GM21786 (cell line): ENCODE measurements around the gene HPS1.

ENCODE experiments used
- ATAC-seq: cut with Tn5 transposase; IDR thresholded peaks from one replicate; pipeline ENCODE4 v1.9.1; 2021; ENCODE audit not compliant: unreplicated experiment

The HPS1 gene

DNA sequence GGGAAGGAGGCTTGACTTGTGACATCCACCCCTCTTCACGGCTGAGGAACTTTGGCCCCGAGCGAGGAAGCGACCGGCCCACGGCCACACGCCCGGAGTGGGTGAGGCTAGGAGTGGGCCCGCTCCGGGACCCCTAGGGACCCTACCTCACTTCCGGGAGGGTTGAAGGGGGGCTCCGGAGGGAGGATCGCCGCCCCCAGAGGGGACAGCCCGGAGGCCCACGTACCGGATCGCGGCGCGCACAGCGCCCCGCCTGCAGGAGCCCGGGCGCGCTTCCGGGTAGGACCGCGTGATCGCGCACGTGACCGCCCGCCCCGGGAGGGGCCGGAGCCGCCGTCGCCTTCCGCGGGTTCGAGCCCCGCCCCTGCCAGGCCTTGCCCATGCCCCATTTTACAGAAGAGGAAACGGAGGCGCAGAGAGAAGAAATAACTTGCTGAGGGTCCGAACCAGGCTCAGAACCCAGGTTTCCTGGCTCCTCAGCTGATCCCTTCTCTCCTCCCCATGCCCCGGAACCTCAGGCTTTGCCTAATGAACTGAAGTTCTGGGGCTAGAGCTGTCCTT, at the start of gene HPS1:
Gene HPS1 (minus strand): TSS at position 275 of the 561 bp plus-strand sequence. CDS start 3,695 bp downstream, outside the sequence.
- peak; percentile 79 for ATAC-seq

DNA sequence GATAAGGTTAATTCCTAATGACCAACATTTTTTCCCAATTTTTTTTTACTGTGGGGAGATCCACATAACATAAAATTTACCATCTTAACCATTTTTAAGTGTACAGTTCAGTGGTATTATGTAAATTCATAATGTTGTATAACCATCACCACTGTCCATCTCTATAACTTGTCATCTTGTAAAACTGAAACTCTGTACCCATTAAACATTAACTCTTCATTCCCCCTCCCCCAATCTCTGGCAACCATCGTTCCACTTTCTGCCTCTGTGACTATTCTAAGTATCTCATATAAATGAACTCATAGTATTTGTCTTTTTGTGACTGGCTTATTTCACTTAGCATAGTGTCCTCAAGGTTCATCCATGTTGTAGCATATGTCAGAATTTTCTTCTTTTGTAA, 46.0 kb upstream of the HPS1 start:
- no peak for ATAC-seq

DNA sequence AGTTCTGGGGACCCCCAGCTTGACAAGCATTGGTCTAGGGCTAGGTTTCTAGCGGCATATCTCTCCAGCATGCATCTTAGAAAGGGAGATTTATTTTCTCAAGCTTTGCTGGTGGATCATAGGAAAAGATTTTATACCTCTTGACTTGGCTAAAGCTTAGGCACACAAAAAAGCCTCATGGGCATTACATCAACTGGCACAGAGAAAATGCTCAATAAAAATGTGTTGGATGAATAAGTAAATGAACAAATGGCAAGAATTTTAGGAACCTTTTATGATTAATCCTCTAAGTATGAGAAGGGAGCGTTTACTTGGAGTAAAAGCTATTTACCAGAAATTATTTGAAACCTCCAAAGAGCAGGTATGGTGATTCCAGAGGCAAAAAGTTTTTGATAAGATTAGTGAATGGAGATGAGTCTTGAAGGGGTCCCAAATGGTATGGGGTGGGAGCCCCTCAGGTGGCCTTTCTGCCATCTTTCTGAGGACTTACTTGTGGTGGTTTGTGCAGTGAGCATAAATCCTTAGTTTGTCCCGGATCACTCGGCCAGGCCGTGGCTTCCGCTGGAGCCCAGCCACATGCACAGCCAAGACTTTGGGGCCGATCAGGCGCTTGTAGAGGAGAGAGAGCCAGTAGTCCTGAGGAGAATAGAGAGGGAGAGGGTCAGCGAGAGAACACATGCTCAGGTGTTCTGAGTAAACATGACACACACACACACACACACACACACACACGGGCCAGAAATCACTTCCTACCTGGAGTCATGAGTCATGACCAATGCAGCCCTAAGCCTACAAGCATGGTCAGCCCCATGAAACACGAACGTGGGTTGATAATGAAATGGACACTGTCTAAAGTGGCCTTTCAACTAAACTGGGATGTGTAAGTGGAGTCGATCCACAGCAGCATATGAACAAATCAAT, 43.1 kb upstream of the HPS1 start:
- no peak for ATAC-seq

DNA sequence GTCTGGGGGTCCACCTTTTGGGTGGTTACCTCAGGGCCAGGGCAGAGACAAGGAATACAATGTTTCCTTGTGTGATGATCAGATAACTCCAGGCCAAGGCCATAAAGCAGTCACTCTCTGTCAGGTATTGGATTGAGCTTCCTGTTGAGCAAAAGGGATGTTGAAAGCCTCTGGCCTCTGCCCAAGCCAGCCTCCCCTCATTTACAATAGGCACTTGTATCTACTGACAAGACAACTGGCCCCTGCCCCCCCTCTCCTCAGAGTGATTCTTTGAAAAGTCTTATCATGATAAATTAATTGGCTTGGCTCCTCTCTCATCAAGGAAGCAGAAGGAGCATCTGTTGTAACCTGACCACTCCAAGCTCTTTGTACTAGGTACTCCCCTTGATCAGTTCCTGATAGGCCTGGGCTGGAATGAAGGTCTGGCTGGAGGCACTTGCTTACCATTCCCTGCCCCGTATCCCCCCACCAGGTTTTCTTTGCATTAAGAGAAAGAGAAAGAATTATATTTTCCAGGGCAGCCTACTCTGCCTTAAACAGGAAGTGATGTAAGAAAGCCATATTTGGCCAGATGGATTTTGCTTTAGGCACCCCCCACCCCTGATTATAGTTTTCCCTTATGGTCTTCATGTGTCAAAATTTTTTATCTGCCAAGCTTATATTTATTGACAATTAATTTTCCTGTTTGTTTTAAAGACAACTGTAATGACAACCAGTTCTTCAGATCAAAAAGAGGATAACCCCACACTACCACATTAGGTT, 42.1 kb upstream of the HPS1 start:
- no peak for ATAC-seq

DNA sequence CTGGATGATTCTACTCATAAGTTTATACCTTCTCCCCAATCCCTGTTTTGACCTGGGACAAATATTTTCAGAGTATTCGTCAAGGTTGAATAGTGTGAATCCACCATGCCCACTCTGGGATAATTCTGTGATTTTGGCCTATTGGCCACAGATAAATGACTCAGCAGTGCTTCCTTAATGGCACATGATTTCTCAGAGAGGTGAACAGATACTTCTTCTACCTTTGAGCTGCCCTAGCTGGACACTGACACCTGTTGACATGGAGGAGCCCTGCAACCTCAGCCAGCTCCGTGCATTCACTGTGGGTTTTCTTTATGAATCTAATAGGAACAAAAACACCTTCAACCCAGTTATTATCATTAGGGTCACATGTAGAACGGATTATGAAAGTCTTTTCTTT, 40.9 kb upstream of the HPS1 start:
- ATAC-seq: no peak

DNA sequence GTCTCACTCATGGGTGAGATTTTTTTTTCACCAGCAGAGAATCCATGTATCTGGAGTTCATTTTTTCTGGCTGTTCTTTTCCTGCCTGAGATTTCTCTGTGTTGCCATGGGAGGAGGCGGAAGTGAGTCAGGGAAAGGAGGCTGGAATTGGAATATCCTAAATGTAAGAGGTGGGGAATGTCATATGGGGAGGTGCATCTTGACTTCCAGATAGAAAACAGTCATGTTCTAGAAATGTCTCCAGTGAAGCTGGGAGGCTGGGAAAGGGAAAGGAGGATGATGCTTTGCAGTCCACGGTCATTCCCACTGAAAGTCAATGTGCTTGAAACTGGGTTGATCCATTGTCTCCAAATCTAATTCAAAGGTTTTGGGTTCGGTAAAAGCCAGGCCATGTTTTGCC, 39.7 kb upstream of the HPS1 start:
- ATAC-seq: no peak

DNA sequence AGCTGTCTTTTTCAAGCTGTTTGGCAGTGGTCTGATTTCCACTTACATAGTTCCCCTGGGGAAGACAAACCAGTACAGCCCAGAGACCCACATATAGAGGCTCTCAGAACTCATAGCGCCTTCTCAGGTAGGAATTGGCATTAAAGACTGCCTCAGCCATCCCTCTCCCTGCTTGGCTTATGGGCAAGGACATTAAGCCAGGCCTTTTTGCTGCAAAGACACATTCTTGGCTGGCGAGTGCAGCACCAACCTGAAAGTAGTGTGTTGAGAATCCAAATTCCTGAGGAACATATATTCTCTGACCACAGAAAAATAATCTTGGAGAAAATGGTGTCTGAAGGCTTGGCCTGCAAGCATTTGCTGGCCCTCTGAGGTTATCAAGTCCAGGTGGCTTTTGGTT, 39.2 kb upstream of the HPS1 start:
- ATAC-seq: no peak

DNA sequence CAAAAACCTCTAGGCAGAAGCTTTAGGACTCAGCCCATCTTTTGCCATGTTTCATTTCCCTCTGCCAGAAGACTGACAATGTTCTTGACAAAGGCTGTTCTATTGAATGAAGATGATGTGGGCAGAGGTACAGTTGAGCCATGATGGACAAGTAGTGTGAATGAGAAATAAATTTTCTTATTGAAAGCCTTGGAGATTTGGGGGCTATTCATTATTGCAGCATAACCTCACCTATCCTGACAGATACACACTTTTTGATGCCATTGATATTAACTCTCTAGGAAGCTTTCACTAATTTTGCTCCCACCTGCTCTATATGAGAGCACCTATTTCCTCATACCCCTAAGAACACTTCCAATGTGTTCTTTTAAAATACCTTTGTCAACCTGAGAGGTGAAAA, 36.9 kb upstream of the HPS1 start:
- ATAC-seq: no peak

DNA sequence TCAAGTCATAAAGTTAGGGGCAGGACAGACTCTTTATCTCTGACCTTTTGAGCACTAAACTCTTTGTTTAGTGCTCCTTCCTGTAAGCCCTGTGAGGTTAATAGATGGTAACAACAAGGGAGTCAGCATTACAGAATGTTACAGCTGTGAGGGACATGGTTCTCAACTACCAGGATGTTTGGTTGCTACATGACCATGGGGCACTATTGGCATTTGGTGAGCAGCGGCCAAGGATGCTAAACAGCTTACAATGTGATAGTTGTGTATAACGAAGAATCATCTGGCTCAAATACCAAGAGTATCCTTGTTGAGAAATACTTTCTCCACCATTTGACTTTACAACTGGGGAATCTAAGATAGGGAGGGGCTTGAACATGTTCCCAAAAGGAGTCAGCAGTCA, 35.4 kb upstream of the HPS1 start:
- no peak for ATAC-seq

DNA sequence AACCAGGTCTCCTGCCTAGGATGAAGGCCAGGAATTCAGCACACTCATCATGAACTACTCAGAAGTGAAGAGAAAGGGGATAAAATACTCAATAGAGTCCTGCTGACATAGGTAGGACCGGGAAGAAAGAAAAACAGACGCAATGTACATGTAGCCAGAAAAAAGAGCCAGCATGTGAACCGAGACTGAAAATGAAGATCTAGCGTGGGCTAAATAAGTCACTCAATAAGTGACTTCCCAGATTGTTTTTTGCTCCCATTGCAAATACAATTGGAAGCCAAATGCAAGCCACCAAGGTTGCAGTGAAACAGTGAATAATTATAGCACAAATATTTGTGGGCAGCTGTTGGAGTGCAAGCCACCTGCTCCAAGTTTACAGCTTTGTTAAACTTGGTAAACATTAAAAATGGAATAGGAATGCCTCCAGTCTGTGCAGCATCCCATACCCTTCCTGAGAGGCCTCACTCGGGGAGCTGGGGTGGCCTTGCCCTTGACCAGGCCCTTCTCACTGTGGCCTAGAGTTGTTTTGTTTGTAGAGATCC, 34.7 kb upstream of the HPS1 start:
- no peak for ATAC-seq

DNA sequence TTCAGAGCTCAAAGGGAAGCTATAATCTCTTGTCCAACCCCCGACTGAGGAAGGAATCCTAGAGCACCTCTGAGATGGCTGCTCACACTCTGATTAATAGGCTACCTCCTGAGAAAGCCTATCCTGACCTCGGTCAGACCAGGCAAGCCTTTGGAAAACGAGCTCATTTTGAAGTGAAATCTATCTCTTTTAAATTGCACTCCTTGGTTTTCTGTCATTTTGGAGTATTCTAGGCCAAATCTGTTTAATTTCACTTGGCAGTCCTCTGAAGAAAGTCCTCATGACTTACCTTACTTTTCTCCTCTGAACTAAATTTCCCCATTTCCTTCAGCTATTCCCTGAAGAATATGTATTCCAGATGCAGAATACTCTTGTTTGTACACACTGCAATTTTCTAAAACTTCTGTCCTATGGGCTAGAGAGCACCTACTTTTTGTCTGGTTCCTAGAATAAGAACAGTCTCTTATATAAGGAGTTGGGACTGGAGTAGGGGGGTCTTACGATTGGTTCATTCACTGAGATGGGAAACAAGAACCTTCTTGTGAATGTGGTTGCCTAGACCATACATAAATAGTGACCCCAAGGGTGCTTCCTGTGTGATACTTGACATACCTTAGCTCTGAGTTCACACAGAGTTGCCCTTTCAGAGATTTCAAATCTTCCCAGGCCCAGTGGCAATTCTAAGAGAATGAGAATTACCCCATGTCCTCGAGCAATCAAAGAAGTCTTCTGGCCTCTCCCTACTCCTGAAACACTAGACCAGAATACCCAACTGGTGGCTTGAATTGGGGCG, 31.9 kb upstream of the HPS1 start:
- ATAC-seq: no peak

DNA sequence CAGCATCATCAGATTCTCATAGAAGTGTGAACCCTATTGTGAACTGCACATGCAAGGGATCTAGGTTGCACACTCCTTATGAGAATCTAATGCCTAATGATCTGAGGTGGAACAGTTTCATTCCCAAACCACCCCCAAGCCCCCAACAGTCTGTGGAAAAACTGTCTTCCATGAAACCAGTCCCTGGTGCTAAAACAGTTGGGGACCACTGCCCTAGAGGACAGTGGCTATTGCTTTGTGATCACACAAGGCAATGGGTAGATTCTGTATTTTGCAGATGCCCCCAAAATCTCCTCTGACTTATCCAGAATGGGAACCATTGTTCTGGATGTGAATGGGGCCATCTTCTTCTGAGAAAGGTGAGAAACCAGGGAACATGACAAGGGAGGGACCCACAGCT, 31.1 kb upstream of the HPS1 start:
- no peak for ATAC-seq

DNA sequence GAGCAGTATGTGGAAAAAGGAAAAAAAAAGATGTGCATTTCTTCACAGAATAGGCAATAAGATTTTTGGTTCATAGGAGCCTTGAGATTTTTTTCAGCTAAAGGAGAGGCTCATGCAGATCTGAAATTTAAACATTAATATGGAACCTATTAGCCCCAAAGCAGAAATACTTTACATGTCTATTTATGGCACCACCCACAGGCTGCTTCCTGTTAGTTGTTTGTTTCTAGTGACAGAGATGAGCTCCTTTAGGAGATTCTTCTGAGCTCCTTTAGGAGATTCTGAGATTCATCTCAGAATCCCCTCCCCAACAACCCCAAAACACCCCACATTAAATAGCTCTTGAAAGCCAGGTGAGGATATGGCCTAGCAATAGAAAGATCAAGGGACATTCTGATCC, 27.9 kb upstream of the HPS1 start:
- peak; percentile 64 for ATAC-seq

DNA sequence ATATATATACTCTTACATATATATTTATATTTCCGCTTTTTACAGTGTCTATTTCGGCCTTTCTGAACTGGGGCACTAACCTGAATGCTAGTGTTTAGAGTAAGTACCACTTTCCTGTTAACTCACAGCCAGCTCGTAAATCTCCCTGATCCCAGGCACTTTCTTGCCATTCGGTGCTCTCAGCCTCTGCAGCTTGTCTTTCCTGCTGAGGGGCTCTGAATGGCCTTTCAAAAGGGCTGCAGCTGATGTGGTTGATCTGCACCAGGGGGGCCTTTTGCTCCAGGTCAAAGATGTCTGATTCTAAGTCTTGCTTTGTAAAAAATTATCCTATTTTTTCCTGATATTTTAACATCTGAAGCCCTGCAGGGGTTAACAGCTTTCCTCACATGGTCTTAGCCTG, 25.5 kb upstream of the HPS1 start:
- ATAC-seq: no peak

DNA sequence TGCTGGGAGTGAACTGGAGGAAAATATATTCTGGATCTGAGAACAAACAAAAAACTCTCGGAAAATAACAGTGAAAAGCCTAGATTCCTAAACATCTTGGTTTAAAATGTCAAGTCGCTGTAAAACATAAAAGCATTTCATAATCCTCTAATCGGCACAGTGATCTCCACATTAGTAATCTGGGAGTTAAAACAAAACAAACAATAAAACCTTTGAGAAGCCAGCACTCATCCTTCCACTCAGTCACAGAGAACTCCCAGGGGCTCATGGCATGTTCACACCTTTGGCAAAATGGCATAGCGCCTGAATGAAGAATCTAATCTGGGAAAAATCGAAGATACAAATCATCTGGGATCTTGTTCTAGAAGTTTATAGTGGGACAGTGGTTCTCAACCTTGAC, 24.1 kb upstream of the HPS1 start:
- ATAC-seq: no peak

DNA sequence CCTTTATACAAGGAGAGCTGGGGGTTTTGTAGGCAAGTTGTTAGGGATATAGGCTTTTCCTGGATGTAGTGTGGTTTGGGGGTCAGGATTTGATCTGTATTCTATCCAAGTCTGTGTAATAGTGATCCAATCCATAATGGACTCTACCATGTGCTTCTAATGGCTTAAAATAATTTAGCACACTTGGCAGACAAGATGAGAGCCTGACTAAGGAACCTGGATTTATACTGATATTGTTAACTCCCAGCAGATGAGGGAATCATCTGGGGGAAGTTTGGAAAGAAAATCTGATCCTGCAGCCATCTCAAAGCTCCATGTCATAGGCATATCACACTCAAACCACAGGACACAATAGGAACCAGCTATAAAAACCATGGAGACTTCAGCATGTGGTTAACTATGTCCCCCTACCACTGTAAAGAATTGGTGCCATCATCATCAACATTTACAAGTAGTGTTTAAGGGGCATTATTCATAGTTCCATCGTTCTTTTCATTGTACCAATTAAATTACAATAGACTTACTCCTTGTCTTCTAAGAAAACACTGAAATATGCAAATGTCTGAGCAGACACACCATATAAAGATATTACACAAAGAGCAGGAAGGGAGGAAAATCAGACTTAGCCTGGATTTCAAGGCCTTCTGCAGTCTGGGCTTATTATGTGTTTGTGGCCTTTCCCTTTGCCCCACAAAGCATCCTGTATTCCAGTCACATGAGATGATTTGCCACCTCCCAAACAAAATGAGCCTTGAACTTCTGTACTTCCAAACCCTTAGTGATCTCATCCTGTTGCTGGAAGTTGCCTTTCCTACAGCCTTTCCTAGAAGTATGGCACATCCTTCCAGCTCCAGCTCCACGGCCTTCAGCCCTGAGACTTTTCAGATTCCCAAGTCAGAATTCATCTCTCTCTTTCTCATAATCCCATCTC, 22.5 kb upstream of the HPS1 start:
- no peak for ATAC-seq

DNA sequence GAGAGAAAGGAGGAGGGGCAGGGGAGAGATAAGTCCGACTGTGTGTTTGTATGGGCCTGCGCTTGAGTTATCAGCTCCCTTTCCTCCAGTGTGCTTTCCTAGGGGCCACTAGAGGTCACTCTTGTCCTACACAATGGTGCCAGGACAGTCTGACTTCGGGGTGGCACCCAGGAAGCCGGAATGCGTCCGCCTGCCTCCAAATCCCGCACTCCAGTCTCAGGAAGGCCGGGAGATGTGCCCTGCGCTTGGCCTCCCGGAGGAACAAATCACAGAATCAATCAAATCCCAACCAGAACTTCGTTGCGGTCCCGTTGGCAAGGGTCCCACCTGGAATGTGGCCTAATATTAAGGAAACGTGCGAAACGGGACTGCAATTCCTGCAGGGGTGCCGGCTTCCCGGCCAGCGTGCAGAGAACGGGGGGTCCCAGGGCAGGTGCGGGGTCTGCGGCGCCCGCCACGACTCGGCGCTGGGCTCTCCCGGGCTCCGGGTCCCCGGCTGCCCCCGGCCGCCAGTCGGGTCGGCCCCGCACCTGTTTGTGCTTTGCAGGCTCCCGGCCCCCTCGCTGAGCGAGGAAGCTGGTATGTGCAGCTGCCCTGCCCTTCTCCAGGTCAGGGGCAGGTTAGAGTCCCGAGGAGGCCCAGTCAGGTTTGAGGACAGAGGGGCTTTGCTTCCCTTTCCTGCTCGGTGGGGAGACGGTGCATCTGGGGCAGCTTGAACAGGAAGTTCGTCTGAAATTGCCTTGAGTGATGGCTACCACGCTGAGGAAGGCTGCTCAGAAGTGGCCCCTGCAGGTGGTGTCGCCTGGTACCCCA, 21.0 kb upstream of the HPS1 start:
- peak; percentile 97 for ATAC-seq

DNA sequence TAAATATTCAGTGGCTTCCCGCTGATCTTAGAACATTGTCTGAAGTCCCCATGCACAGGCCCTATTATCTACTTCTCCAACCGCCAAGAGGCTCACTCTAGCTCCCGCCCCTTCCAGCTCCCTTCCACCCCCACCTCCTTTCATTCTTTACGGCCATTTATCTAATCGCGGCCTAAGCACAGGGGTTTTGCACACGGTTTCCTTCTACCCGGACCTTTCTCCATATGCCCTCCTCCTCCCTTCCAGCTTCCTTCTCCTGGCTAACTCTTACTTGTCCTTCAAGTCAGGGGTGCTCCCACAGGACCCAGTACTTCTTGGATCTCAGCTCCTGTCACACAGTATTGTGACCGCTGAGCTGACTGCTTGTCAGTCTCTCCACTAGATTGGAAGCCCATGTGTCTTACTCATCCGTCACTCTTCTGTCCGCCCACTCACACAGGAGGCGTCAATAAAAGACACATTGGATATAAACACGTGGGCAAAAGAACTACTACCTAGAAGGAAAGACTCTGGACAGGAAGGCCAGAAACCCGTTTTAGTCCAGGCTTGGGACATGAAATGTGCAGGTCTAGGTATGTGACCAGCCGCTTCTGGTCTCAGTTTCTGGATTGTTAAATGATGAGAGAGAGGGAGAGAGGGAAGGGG, 20.2 kb upstream of the HPS1 start:
- no peak for ATAC-seq
